NOMO-1 treated with dmso at 0.1 percent for 144 hours (cell line): ENCODE data around the gene IZUMO2.
A peak's percentile ranks its signal among the peaks of the same experiment; 100 is the strongest.
"Not testable (repeated sequence)": the region's sequence is repeated elsewhere in the genome, so short reads cannot be mapped to it uniquely, and the experiment has no call there.

ENCODE experiments used
- DNase-seq: peaks from one replicate; lab custom pipeline; 2025; ENCODE audit not compliant: unreplicated experiment; lab: John Stamatoyannopoulos, UW

IZUMO2 gene

GRCh38 chr19:50187937-50188336, 24.9 kb upstream of the IZUMO2 start:
- no peak for DNase-seq

- DNase-seq = no peak
These were observed 21.1 kb upstream of the IZUMO2 start for GRCh38 chr19:50184196-50184595.

GRCh38 chr19:50181121-50181520, 18.0 kb upstream of the IZUMO2 start:
- DNase-seq = no peak

GRCh38 chr19:50178859-50179537, 15.9 kb upstream of the IZUMO2 start:
- no peak for DNase-seq

GRCh38 chr19:50178320-50178719, 15.2 kb upstream of the IZUMO2 start:
- no peak for DNase-seq

- DNase-seq = no peak
These were observed 13.7 kb upstream of the IZUMO2 start for GRCh38 chr19:50176775-50177174.

- DNase-seq = no peak
These were observed 12.8 kb upstream of the IZUMO2 start for GRCh38 chr19:50175924-50176323.

- DNase-seq = no peak
These were observed 11.2 kb upstream of the IZUMO2 start for GRCh38 chr19:50174100-50174793.

- no peak for DNase-seq
These were observed 10.0 kb upstream of the IZUMO2 start for GRCh38 chr19:50173127-50173526.

GRCh38 chr19:50172726-50173125, 9.6 kb upstream of the IZUMO2 start:
- DNase-seq = no peak

- DNase-seq = no peak
These were observed 8.7 kb upstream of the IZUMO2 start for GRCh38 chr19:50171752-50172151.

GRCh38 chr19:50167314-50167721, 4.2 kb upstream of the IZUMO2 start:
- DNase-seq = no peak

GRCh38 chr19:50159078-50159477, 4.0 kb downstream of the IZUMO2 start:
- no peak for DNase-seq

- DNase-seq = no peak
These were observed 4.5 kb downstream of the IZUMO2 start for GRCh38 chr19:50158577-50158976.

GRCh38 chr19:50155520-50156109, 7.5 kb downstream of the IZUMO2 start:
- DNase-seq = no peak

- DNase-seq = no peak
These were observed 8.6 kb downstream of the IZUMO2 start for GRCh38 chr19:50154529-50154928.

GRCh38 chr19:50152578-50152977, 10.5 kb downstream of the IZUMO2 start:
- DNase-seq = no peak

- DNase-seq = no peak
These were observed 14.6 kb downstream of the IZUMO2 start for GRCh38 chr19:50148528-50148927.

GRCh38 chr19:50147462-50148423, 15.3 kb downstream of the IZUMO2 start:
- DNase-seq = peak; percentile 40

GRCh38 chr19:50141921-50142320, 21.2 kb downstream of the IZUMO2 start:
- DNase-seq = not testable (repeated sequence)
